Midbrain (tissue), 1 donor: ENCODE measurements around the gene PRSS48.
A peak's percentile ranks its signal among the peaks of the same experiment; 100 is the strongest.
"Not testable (repeated sequence)": the region's sequence is repeated elsewhere in the genome, so short reads cannot be mapped to it uniquely, and the experiment has no call there.

Experiments
- DNase-seq: peaks from one replicate; lab custom pipeline; 2025; lab: John Stamatoyannopoulos, UW

PRSS48 gene, protein sequence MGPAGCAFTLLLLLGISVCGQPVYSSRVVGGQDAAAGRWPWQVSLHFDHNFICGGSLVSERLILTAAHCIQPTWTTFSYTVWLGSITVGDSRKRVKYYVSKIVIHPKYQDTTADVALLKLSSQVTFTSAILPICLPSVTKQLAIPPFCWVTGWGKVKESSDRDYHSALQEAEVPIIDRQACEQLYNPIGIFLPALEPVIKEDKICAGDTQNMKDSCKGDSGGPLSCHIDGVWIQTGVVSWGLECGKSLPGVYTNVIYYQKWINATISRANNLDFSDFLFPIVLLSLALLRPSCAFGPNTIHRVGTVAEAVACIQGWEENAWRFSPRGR

GRCh38 chr4:151276787-151277562 is at the start of gene PRSS48:
Gene PRSS48 (plus strand): TSS chr4:151277161. CDS start chr4:151277173, 12 bp downstream.
- DNase-seq = peak; percentile 70

GRCh38 chr4:151227172-151227571 is 49.8 kb upstream of the PRSS48 start:
- DNase-seq = no peak

- DNase-seq = peak; percentile 69
These were observed 49.2 kb upstream of the PRSS48 start for GRCh38 chr4:151227731-151228130.

DNA sequence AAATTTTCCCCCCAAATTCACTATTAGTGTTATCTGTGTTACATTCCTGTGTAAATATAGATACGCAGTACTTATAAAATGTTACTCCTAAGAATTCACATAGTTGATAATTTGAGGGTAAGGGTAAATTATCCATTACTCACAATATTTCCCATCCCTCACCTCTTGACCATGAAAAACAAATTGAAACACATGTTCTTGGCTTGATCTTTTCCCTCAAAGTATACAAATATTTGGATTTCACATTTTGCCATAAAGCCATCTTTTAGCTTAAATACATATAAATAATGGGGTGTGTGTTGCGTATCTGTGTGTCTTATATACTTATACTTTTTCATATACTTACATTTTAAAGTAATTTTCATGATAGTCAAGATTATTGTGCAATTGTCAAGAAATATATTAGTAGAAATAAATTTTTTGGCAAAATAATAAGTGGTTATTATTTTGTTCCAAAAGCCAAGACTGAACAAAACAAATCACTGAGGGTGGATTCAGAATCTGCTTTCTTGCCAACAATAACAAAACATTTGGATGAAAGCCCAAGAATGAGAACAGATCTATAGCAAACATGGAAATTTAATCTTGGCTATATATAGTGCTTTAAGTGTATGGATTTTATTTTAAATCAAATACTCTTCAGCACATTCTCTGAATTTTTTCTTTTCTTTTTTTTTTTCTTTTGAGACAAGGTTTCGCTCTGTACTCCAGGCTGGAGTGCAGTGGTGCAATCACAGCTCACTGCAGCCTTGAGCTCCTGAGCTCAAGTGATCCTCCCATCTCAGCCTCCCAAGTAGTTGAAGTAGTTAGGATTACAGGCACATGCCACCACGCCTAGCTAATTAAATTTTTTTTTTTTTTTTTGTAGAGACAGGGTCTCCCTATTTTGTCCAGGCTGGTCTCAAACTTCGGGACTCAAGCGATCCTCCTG is 48.5 kb upstream of the PRSS48 start:
- DNase-seq = no peak

DNA sequence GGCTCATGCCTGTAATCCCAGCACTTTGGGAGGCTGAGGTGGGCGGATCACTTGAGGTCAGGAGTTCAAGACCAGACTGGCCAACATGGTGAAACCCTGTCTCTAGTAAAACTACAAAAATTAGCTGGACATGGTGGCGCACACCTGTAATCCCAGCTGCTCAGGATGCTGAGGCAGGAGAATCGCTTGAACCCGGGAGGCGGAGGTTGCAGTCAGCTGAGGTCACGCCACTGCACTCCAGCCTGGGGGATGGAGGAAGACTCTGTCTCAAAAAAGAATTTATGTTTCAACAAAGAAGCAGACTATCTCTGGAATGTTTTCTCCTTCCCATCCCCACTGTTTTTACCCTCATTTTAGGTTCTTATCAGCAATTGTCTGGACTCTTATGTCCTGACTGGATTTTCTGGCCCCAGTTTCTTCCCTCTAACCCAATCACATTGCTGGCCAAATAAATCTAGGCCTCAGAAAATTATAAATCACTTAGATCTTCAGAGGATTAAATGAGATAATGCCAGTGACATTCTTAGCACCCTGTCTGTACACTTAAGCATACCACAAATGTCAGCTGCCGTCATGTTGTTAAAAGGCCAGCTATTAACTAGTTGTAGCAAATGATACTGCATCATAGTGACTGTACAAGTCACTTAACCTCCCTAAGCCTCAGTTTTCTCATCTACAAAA is 44.9 kb upstream of the PRSS48 start:
- no peak for DNase-seq

GRCh38 chr4:151233600-151233999 is 43.4 kb upstream of the PRSS48 start:
- no peak for DNase-seq

DNA sequence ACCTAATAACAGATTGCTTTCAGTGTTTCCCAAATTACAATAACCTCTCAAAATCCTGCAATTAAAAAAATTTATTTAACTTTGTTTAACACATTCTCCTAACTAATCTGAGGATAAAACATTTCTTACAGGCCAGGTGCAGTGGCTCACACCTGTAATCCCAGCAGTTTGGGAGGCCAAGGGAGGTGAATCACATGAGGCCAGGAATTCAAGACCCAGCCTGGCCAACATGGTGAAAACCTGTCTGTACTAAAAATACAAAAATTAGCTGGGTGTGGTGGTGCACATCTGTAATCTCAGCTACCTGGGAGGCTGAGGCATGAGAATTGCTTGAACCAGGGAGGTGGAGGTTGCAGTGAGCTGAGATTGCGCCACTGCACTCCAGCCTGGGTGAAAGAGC is 41.6 kb upstream of the PRSS48 start:
- not testable (repeated sequence) for DNase-seq

DNA sequence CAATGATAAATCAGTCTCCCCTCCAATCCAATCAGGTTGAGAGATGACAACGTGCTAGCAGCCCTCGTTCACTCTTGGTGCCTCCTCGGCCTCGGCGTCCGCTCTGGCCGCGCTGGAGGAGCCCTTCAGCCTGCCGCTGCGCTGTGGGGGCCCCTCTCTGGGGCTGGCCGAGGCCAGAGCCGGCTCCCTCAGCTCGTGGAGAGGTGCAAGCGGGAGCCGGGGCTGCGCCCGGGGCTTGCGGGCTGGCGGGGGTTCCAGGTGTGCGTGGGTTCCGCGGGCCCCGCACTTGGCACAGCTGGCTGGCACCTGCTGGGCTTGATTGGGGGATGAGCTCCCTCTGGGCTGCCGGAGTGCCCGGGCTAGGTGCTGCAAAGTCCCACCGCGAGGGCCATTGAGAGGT is 40.9 kb upstream of the PRSS48 start:
- no peak for DNase-seq

DNA sequence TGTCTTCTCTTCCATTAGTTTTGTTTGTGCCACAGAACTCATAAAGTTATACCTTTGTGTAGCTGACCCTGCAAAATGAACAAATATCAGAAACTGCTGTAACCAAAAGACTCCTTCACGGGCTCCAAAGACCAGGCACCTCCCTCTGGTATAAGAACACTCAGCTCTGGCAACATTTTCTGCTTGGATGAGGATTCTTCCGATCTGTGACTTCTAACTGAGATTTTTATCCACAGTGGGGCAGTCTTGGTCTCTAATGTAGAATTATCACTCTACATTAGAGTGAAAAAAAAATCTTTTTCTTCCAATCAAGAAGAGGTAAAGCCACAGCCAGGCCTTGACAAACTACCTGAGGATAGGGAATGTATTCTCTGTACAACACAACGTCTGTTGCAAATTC is 38.5 kb upstream of the PRSS48 start:
- peak; percentile 47 for DNase-seq

DNA sequence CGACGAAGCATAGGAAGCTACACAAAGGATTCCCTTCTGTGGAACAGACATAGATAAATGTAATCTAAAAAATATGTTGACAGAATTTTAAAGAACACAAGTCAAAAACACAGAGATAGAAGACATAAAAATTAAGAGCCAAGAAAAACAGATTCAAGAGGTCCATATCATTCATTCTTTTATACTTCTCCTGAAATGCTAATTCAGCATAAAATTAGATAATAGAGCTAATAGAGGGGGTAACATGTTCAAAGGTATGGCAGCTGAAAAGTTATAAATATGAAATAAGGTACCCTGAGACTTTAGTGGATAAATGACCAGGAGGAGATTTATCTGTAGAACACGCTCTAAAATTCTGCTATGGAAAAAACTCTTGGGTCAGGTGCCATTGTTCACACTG is 37.4 kb upstream of the PRSS48 start:
- no peak for DNase-seq

GRCh38 chr4:151242305-151242704 is 34.7 kb upstream of the PRSS48 start:
- DNase-seq = no peak

GRCh38 chr4:151246742-151247141 is 30.2 kb upstream of the PRSS48 start:
- DNase-seq = no peak

GRCh38 chr4:151247395-151247794 is 29.6 kb upstream of the PRSS48 start:
- no peak for DNase-seq

DNA sequence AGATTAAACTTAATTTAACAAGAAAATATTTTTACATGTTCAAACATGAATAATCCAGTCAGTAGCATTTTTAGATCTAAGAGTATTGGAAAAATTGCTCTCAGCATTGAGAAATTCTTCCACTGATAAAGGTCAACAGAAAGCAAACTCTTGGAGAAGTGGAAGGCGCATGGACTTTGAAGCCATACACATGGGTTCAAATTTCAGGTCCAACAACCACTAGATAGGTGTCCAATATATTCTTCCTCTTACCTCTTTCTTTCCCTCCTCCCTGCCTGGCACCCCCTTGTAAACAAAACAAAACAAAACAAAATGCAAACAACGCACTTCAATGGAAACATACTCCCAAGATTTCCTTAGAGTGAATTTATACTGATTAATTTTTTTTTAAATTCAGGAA is 28.4 kb upstream of the PRSS48 start:
- no peak for DNase-seq

DNA sequence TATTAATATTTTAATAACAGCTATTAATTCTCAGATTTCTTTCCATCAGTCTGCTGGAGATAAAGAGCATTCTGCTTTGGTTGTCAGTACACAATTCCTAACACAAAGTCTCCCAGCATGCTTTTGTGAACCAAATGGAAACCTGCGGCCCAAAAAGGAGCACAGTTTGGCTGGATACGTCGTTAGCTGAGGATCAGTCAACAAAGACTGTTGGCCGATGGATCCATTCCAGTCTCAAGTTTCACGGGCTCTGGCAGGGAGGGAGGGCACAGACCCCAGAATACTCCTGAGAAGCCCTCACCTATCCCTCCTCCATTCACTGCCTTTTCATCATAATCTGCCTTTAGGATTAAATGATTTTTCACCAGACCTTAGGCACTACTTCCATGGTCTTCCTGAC is 26.3 kb upstream of the PRSS48 start:
- no peak for DNase-seq

DNA sequence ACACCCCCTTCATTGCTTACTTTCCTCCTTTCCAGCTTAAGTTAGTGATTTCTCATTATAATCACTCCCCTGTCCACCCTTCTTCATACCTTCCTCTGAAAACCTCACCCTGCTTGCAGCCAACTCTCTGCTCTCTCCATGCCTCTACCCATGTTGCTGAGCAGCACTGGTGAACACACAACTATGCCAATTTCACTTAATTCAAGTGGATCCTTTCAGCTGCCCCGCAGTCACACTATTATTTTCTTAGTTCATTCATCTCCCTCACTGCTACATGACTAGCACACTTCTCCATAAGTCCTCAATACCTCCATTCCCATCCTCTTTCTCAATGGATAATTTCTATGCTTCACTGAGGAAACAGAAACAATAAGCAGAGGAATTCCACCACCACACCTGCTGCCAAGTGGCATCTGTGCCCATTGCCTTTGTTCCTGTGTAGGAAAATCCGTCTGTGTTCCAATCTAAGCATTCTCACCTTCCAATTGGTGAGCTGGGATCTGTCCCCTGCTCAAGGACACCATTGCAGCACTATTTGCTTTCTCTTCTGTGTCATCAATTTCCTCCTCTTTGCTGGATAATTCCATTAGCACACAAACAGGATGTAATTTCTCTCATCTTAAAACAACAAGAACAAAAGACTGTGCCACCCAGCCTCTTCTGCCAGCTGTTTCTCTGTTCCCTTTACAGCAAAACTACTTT is 25.2 kb upstream of the PRSS48 start:
- no peak for DNase-seq

DNA sequence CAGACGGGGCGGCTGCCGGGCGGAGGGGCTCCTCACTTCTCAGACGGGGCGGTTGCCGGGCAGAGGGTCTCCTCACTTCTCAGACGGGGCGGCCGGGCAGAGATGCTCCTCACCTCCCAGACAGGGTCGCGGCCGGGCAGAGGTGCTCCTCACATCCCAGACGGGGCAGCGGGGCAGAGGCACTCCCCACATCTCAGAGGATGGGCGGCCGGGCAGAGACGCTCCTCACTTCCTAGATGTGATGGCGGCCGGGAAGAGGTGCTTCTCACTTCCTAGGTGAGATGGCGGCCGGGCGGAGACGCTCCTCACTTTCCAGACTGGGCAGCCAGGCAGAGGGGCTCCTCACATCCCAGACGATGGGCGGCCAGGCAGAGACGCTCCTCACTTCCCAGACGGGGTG is 21.7 kb upstream of the PRSS48 start:
- DNase-seq = not testable (repeated sequence)

- not testable (repeated sequence) for DNase-seq
These were observed 21.3 kb upstream of the PRSS48 start for GRCh38 chr4:151255680-151256079.

DNA sequence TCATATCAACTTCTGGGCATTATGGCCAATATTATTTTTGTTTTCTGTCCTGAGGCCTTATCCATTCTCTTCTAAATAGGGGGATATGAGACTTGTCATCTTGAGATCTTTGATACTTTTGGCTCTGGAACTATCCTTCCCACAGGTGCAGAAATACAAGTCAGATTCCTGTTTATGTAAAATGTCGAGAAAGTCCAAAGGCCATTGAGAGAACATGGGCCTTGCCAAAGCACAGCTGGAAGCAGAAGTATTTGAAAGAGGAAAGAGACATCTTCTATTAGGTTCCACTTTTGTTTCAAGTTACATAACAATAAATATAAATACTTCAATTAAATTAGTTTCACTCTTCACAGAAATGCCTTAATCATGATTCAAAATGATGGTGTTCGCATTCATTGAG is 20.8 kb upstream of the PRSS48 start:
- DNase-seq = no peak

GRCh38 chr4:151257704-151258103 is 19.3 kb upstream of the PRSS48 start:
- DNase-seq = no peak

DNA sequence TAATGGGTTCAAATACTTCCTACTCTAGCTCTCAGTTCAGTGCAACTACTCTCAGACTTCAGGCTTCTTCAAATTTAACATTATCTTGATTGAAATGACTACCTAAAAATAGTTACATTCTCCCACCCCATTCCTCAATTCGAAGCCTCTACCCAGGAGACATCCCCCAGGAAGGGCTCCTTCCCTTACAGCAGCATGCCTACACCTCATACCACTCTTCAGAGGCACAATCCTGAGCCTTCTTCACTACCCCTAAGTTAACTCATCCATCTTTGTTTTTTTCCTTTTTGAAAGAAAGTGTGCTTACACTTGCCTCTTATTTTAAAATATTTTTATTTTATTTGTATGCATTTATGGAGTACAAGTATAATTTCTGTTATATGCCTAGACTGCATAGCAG is 17.2 kb upstream of the PRSS48 start:
- no peak for DNase-seq
